Keratinocyte (primary cell): Measurements from ENCODE around the gene ADAMTS2.

Source experiments
- EZH2 ChIP-seq: IDR thresholded peaks from one replicate; pipeline ENCODE4 v1.6.1; 2012; ENCODE audit warnings: inconsistent platforms, mild to moderate bottlenecking, low read length, moderate library complexity
- TF ChIP-seq, protein P1 (sequence below), 3 experiments: IDR thresholded peaks in 1 of 3; conservative IDR thresholded peaks in 1 of 3; optimal IDR thresholded peaks in 1 of 3; 2 replicates in 2 of 3; 3 replicates in 1 of 3; pipeline versions ENCODE3 to v1.5.1; 2011; ENCODE audit warnings: low read length in 3 of 3, mild to moderate bottlenecking in 3 of 3, moderate library complexity in 2 of 3, control low read depth in 1 of 3, inconsistent platforms in 1 of 3; ENCODE audit not compliant: insufficient read depth in 2 of 3; ENCODE audit errors: extremely low read depth in 1 of 3

DNA sequence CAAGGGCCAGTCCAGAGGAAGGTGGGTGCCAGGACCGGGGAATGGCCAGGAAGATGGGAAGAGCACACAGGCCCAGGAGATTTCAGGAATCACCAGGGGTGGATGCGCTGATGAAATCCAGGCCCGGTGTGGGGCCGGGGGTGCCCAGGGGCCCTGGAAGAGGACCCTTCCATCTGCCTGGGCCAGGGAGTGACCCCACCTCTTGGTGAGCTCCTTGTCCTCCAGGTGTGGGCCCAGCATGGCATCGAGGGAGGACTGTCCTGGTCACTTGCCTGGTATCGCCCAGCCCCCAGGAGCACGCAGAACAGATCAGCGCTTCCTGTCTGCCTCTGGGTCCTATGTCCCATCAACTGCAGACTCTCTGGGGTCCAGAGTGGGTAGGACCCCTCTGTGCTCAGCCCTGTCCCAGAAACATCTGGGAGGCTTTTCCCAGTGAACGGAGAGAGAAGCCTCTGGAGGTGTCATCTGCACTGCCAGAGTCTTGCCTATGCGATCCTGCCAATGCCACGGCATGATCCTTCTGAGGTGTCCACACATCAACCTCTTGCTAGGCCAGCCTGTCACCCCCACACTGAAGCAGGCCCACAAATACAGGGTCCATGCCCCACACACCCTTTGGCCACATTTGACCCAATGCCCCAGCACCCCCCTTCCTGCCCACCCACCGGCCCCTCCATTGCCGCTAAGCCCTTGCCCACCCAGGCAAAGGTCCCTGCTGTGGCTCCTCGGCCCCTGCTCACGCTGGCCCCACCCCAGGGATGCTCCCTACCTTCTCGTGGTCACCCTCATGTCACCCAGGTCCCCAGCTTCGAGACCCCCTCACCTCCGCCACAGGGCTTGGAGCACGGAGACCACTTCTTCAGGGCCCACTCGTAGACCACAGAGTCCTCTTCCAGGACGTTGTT, 217.9 kb downstream of the ADAMTS2 start:
- TF ChIP-seq EZH2: no peak
- TF ChIP-seq, protein P1, sequence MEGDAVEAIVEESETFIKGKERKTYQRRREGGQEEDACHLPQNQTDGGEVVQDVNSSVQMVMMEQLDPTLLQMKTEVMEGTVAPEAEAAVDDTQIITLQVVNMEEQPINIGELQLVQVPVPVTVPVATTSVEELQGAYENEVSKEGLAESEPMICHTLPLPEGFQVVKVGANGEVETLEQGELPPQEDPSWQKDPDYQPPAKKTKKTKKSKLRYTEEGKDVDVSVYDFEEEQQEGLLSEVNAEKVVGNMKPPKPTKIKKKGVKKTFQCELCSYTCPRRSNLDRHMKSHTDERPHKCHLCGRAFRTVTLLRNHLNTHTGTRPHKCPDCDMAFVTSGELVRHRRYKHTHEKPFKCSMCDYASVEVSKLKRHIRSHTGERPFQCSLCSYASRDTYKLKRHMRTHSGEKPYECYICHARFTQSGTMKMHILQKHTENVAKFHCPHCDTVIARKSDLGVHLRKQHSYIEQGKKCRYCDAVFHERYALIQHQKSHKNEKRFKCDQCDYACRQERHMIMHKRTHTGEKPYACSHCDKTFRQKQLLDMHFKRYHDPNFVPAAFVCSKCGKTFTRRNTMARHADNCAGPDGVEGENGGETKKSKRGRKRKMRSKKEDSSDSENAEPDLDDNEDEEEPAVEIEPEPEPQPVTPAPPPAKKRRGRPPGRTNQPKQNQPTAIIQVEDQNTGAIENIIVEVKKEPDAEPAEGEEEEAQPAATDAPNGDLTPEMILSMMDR (optimal IDR thresholded peaks at IDR 0.05 in 1 of 3, IDR thresholded peaks at IDR 0.05 in 1 of 3, conservative IDR thresholded peaks at IDR 0.05 in 1 of 3; ENCODE audit: extremely low read depth in 1 of 3, insufficient read depth in 2 of 3, low read length in 3 of 3): no peak
